Measurements from ENCODE around the gene ZNF543. TPM values are rescaled to one million over a fixed set of nuclear protein-coding genes. Genes with fewer than 3 reads are reported as not detected.

ZNF543 gene
- total and polyA plus RNA-seq, 2 experiments from 2014 or later, result 2.6 to 6.7 TPM

- no peak overlapping the region for H3K4me3 ChIP-seq
- TF ChIP-seq EZH2phosphoT487 (IDR thresholded peaks at IDR 0.05; ENCODE audit: low read depth, severe bottlenecking, unreplicated experiment) (no peak), EZH2 (IDR thresholded peaks at IDR 0.05; ENCODE audit: borderline replicate concordance) (no peak)
- TF ChIP-seq, protein P1, sequence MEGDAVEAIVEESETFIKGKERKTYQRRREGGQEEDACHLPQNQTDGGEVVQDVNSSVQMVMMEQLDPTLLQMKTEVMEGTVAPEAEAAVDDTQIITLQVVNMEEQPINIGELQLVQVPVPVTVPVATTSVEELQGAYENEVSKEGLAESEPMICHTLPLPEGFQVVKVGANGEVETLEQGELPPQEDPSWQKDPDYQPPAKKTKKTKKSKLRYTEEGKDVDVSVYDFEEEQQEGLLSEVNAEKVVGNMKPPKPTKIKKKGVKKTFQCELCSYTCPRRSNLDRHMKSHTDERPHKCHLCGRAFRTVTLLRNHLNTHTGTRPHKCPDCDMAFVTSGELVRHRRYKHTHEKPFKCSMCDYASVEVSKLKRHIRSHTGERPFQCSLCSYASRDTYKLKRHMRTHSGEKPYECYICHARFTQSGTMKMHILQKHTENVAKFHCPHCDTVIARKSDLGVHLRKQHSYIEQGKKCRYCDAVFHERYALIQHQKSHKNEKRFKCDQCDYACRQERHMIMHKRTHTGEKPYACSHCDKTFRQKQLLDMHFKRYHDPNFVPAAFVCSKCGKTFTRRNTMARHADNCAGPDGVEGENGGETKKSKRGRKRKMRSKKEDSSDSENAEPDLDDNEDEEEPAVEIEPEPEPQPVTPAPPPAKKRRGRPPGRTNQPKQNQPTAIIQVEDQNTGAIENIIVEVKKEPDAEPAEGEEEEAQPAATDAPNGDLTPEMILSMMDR (IDR thresholded peaks at IDR 0.05; ENCODE audit: poor library complexity), result no peak
- H2AFZ ChIP-seq, result no peak overlapping the region
- H4K20me1 ChIP-seq (ENCODE audit: insufficient read depth, poor library complexity, severe bottlenecking), result peaks cover 8% of the 10 kb centered on the region
- WGBS (ENCODE audit: low lambda C conversion rate, missing lambda C conversion rate), result 93% methylated on average over 7 of the region's 7 CpGs
- H3K4me1 ChIP-seq (ENCODE audit: insufficient read depth), result no peaks in the 10 kb centered on the region
- H3K79me2 ChIP-seq, result peaks cover 52% of the 10 kb centered on the region
- DNase-seq (ENCODE audit: low spot score), result no peak
- no peaks in the 10 kb centered on the region for H3K27me3 ChIP-seq
- peaks cover 3% of the 10 kb centered on the region for H3K36me3 ChIP-seq (replicated peaks; ENCODE audit: insufficient read depth, low read depth)
- no peak overlapping the region for H3K27ac ChIP-seq
- H3K9me3 ChIP-seq (ENCODE audit: low read depth), result no peaks in the 10 kb centered on the region
- no peaks in the 10 kb centered on the region for H3K9me2 ChIP-seq (replicated peaks; ENCODE audit: insufficient read depth)
- H3K4me2 ChIP-seq, result no peak overlapping the region
Observed at GRCh38 chr19:57302727-57303401, 17.4 kb upstream of the ZNF543 start.

DNA sequence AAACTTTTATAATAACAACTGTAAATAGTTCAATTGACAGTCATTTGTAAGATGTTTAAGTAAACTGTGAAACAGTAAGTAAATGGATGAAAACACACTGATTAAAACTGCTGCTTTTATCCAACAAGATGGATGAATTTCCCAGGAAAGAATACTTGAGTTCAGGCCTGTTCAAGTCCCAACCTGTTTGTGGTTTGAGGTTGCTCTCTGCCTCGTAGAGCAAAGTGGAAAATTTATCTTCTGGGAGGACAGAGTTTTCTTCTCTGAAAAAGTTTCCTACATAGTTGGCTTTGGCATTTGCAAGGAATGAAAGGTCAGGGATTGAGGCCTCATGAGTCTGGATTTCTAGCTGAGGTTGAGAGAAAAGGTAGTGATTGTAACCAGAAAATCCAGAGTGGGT is 15.2 kb upstream of the ZNF543 start:
- no peak for TF ChIP-seq EZH2phosphoT487 (IDR thresholded peaks at IDR 0.05; ENCODE audit: low read depth, severe bottlenecking, unreplicated experiment)
- TF ChIP-seq, protein P1 (IDR thresholded peaks at IDR 0.05; ENCODE audit: poor library complexity), result no peak
- TF ChIP-seq EZH2 (IDR thresholded peaks at IDR 0.05; ENCODE audit: borderline replicate concordance), result no peak
- H3K4me3 ChIP-seq, result no peak overlapping the region
- H3K9me3 ChIP-seq (ENCODE audit: low read depth), result no peaks in the 10 kb centered on the region
- H3K9me2 ChIP-seq (replicated peaks; ENCODE audit: insufficient read depth), result no peaks in the 10 kb centered on the region
- H3K4me1 ChIP-seq (ENCODE audit: insufficient read depth), result no peaks in the 10 kb centered on the region
- WGBS (ENCODE audit: low lambda C conversion rate, missing lambda C conversion rate), result 0% methylated on average over 1 of the region's 1 CpG
- no peak overlapping the region for H3K27ac ChIP-seq
- H3K36me3 ChIP-seq (replicated peaks; ENCODE audit: insufficient read depth, low read depth), result peaks cover 3% of the 10 kb centered on the region
- no peaks in the 10 kb centered on the region for H3K27me3 ChIP-seq
- peaks cover 34% of the 10 kb centered on the region for H3K79me2 ChIP-seq
- no peak for DNase-seq (ENCODE audit: low spot score)
- no peak overlapping the region for H2AFZ ChIP-seq
- no peak overlapping the region for H3K4me2 ChIP-seq
- peaks cover 8% of the 10 kb centered on the region for H4K20me1 ChIP-seq (ENCODE audit: insufficient read depth, poor library complexity, severe bottlenecking)

GRCh38 chr19:57308514-57308913 is 11.8 kb upstream of the ZNF543 start:
- TF ChIP-seq EZH2 (IDR thresholded peaks at IDR 0.05; ENCODE audit: borderline replicate concordance) (no peak), EZH2phosphoT487 (IDR thresholded peaks at IDR 0.05; ENCODE audit: low read depth, severe bottlenecking, unreplicated experiment) (no peak)
- TF ChIP-seq, protein P1 (IDR thresholded peaks at IDR 0.05; ENCODE audit: poor library complexity), result no peak
- no peak overlapping the region for H3K4me3 ChIP-seq

More at GRCh38 chr19:57308514-57308913, 11.8 kb upstream of the ZNF543 start:
- no peaks in the 10 kb centered on the region for H3K4me1 ChIP-seq (ENCODE audit: insufficient read depth)
- no peak overlapping the region for H2AFZ ChIP-seq
- no peaks in the 10 kb centered on the region for H3K9me3 ChIP-seq (ENCODE audit: low read depth)
- H3K27ac ChIP-seq, result no peak overlapping the region
- no peak for DNase-seq (ENCODE audit: low spot score)
- no peaks in the 10 kb centered on the region for H3K9me2 ChIP-seq (replicated peaks; ENCODE audit: insufficient read depth)
- H3K79me2 ChIP-seq, result peaks cover 3% of the 10 kb centered on the region
- peaks cover 1% of the 10 kb centered on the region for H3K27me3 ChIP-seq
- peaks cover 5% of the 10 kb centered on the region for H4K20me1 ChIP-seq (ENCODE audit: insufficient read depth, poor library complexity, severe bottlenecking)
- no peaks in the 10 kb centered on the region for H3K36me3 ChIP-seq (replicated peaks; ENCODE audit: insufficient read depth, low read depth)
- H3K4me2 ChIP-seq, result no peak overlapping the region

Measured in hepatocyte (in vitro differentiated cells).